GM19099 (cell line): ENCODE results near the gene HPCAL1.

Experiments used
- POLR2A ChIP-seq: IDR thresholded peaks from 3 replicates; pipeline ENCODE4 v1.6.1; 2011; ENCODE audit warnings: low read depth; ENCODE audit not compliant: insufficient read length; ENCODE audit errors: extremely low read depth

The HPCAL1 gene

DNA sequence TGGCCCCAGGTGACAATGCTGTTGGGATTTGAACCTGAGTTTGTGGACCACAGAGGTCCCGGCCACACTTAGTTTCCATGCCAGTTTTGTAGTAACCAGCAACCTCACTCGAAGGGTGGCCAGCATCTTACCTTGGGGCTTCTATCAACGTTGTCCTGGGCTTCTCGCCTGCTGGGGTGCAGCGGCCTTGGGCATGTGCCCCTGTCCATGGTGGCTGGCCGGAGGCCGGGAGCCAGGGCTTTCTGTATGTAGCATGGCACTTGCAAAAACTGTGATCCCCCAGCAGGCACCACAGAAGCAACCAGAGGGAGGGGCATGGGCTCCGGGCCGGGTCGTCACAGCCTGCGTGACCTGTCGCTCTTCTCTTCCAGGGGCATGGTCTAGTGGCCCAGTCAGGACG, 93.8 kb downstream of the HPCAL1 start:
- no peak for TF ChIP-seq POLR2A

- no peak for TF ChIP-seq POLR2A
Observed at GRCh38 chr2:10397297-10397875, 94.7 kb downstream of the HPCAL1 start.

GRCh38 chr2:10397878-10398277, 95.2 kb downstream of the HPCAL1 start:
- no peak for TF ChIP-seq POLR2A

DNA sequence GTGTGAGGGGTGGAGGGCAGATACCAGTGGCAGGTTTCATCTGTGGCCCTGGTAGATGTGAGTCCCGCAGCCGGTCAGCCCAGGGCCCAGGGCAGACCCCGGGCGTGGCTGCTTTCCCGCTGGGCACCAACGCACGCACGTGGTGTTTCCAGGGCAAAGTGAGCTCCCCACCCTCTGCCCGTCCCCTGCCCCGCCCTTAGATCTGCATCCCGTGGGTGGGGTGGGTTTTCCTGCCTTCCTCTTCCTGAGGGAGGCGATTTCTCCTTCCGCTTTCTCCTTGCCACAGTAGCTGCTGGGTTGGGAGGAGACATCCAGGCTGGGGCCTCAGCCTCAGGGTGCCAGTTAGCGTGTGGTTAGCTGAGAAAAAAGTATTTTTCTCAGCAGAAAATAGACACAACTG, 95.8 kb downstream of the HPCAL1 start:
- no peak for TF ChIP-seq POLR2A

DNA sequence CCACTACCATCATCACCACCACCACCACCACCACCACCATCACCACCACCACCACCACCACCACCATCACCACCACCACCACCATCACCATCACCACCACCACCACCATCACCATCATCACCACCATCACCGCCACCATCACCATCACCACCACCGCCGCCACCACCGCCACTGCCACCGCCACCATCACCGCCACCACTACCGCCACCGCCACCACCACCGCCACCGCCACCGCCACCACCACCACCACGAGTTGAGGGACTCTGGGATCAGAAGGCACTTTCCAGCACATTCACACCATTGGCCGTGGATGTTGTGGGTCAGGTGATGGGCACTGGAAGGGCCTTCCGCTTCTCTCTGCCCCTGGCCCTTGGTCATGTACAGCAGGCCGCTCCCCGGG, 96.7 kb downstream of the HPCAL1 start:
- no peak for TF ChIP-seq POLR2A

DNA sequence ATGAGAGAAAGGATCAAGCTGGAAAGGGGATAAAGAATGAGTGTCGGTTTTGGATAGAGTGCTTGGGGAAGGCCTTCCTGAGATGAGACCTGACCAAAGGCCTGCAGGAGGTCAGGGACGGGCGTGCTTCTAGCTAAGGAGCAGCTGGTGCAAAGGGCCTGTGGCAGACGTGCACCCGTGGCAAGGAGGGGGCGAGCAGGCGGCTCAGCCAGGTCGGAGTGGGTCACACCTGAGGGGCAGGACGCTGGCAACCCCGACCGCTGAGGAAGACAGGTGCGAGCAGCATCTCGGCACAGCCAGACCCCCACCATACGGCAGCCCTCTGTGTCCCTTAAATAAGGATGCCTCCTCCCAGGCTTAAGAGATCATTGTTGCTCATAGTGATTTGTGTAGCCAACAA, 97.3 kb downstream of the HPCAL1 start:
- TF ChIP-seq POLR2A = no peak

DNA sequence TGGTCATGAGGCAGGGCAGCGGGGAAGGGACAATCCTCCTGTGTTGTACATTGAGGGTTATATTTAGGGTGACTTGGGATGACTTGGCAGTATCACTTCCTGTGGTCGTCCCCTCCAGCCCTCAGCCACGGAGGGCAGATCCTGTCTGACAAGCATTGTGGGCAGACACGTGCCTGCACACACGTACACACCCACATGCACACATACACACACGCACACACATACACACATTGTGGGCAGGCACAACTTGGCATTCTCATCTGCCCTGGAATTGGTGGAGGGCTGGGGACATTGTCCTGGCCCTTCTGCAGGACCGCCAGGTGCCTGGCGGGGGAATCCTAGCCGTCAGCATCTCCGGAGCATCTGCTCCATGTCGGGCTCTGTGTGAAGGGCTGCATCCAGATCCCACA, 97.9 kb downstream of the HPCAL1 start:
- TF ChIP-seq POLR2A = no peak

DNA sequence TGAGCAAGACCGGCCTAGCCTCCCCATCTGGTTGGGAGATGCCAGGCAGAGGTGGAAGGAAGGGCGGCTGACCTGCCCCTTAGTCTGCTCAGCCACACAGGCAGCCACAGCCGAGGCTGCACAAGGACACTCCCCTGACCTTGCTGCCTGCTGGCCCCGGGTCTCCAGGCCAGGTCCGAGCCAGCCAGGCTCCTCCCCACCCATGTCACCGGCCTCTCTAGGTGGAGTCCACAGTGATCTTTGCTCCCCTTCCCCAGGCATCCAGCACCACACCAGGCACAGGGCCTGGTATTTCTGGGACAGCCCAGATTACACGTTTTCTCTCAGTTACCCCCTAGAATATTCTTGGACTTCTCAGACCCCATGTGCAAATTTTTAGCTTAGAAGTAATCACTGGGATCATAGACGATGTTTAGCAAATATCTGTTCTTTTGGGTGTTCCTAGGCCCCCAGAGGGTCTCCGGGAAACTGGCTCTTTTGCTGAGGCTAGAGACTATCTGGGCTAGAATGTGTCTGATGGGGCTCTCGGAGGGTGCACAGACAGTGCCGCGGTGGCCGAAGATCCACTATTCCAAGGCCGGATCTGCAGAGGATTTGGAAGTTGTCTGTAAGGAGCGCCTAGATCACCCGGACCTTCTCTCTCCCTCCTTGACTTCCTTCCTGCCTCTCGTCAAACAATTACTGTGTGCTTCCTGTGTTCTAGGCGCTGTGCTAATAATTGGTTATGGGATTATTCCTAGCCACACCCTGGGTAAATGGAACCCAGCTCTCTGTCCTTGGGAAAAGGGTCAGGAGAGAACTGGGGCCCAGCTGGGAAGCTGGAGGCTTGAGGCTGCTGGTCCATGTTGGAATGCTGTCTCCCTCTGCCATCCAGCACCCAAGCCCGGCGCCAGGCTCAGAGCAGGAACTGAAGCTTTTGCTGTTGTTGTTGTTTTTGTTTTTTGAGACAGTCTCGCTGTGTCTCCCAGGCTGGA, 98.6 kb downstream of the HPCAL1 start:
- no peak for TF ChIP-seq POLR2A

DNA sequence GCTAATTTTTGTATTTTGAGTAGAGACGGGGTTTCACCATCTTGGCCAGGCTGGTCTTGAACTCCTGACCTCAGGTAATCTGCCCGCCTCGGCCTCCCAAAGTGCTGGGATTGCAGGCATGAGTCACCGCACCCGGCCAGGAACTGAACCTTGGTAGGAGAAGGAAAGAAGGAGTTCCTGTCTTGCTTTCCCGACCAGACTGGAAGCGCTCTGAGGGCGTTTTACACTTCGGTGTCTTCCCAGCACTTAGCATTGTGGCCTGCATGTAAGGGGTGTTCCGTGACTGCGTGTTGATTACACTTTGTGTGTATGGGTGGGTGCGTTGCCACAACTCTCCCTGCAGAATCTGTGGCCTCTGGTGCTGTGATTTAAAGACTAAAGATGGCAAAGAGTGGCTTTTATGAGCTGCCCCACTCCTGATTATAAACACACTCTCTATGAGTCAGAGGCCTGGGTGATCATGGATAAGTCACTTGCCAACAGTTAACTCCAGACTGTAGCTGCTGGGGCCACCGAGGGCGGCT, 99.4 kb downstream of the HPCAL1 start:
- no peak for TF ChIP-seq POLR2A

DNA sequence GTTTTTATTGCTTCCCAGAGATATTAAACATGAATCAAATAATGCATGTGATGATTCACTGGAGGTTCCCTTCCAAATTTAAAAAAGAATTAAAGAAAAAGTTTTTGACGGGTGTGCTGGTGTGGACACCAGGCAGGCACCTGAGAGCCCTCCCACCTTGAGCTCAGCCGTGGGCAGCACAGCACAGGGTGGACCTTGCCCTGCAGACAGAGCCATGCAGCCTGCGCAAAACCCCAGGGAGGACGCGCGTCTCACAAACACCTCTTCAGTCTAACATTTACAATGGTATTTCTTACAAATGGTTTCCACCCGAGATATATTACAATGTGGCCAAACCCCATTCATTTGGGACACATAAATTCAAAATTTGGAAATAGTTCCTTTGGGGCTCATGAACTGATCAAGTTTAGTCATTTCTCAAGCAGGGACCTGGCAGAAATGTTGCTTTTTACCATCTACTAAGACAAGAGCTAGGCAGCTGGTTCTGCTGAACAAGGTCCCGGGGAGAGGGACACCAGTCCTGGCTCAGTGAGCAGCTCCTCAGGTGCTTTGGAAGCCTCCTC, 100.0 kb downstream of the HPCAL1 start:
- TF ChIP-seq POLR2A = no peak

DNA sequence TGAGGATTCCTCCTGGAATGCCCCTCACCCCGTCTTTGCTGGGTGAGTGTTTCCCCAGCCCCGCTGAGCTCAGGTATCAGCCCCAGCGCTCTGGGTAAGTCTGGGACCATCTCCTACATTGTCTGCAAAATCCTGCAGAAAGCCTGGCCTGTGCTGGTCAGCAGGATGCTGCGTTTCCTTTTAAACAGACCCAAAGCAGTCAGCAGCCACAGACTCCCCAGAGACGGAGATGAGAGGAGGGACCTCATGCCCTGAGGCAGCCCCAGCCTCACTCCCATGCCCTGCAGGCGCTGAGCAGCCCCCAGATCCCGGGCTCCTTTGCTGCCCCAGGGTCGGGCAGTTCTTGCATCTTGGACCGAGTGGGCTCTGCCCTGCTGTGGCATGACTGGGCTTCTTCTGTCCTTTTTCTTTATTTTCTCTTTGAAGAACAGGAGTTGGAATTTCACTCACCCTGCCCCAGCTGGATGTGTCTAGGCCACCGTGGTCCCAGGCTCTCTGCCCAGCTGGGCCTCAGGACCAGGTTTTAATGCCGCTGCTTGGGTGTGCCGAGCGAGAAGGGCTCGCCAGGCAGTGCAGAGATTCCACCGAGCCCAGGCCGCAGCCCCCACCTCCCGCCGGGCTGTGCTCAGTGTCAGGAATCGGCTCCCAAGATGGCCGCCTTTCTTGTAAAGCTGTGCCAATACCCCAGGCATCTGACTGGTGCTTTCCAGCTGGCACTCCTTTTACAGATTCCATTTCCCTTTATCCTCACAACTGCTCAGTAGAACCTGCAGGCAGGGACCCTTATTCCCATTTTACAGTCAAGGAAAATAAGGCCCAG, 101.8 kb downstream of the HPCAL1 start:
- no peak for TF ChIP-seq POLR2A

DNA sequence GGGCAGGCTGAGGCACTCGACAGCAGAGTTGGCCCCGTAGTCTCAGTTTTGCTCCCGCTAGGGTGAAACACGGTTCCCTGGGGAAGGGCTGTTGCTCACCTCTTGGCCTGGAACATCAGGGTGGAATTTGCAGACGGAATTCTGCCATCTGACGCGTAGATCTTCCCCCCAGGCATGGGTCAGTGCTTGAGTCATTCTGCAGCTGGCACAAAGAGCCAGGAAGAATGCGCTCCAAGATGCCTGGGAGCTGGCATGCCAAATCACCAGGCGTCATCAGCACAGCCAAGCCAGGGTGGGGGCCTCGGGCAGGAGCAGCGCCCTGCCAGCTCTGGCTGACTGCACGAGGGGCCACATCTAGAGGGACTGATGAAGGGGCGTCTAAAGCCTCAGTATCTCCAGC, 102.7 kb downstream of the HPCAL1 start:
- no peak for TF ChIP-seq POLR2A

GRCh38 chr2:10406016-10406415, 103.3 kb downstream of the HPCAL1 start:
- TF ChIP-seq POLR2A = no peak

GRCh38 chr2:10406491-10407188, 103.9 kb downstream of the HPCAL1 start:
- no peak for TF ChIP-seq POLR2A

GRCh38 chr2:10407432-10407831, 104.7 kb downstream of the HPCAL1 start:
- no peak for TF ChIP-seq POLR2A
